ENCODE data around the gene GPD1L. TPM values are rescaled to one million over a fixed set of nuclear protein-coding genes. Genes with fewer than 3 reads are reported as not detected.

GPD1L gene
- total RNA-seq, 1 experiment from 2014 or later, result 9.3 TPM

GRCh38 chr3:32095431-32095830, 11.0 kb upstream of the GPD1L start:
- no peaks in the 10 kb centered on the region for H3K36me3 ChIP-seq (ENCODE audit: control insufficient read depth, insufficient read depth, low read length)
- H3K4me1 ChIP-seq, result no peaks in the 10 kb centered on the region
- H3K4me3 Mint-ChIP-seq (ENCODE audit: unreplicated experiment), result no peak overlapping the region
- H3K27ac Mint-ChIP-seq (ENCODE audit: unreplicated experiment), result no peak overlapping the region
- intact Hi-C loops (cut with micrococcal nuclease; ENCODE audit: unreplicated experiment), result no loop called here
- no peak for DNase-seq
- H3K4me1 Mint-ChIP-seq (ENCODE audit: low read depth, unreplicated experiment), result no peaks in the 10 kb centered on the region
- H3K9me3 Mint-ChIP-seq (ENCODE audit: unreplicated experiment), result peaks cover 10% of the 10 kb centered on the region
- no peaks in the 10 kb centered on the region for H3K27me3 ChIP-seq (replicated peaks; ENCODE audit: control insufficient read depth, insufficient read depth, low read length)
- no peak overlapping the region for H3K4me3 ChIP-seq (ENCODE audit: low read depth, low read length)
- no peaks in the 10 kb centered on the region for H3K27me3 Mint-ChIP-seq (ENCODE audit: insufficient read depth, unreplicated experiment)
- CTCF ChIA-PET, result no interaction called here
- POLR2A ChIA-PET, result no interaction called here
- no TSS peak for BruUV-seq (replicated peaks)
- no peaks in the 10 kb centered on the region for H3K9me3 ChIP-seq
- no peak for TF ChIP-seq CTCF (IDR thresholded peaks at IDR 0.05; ENCODE audit: insufficient read depth in 1 of 2, low read depth in 1 of 2, low read length in 1 of 2, severe bottlenecking in 1 of 2, unreplicated experiment in 1 of 2)
- H3K36me3 Mint-ChIP-seq (ENCODE audit: insufficient read depth, unreplicated experiment), result no peaks in the 10 kb centered on the region

DNA sequence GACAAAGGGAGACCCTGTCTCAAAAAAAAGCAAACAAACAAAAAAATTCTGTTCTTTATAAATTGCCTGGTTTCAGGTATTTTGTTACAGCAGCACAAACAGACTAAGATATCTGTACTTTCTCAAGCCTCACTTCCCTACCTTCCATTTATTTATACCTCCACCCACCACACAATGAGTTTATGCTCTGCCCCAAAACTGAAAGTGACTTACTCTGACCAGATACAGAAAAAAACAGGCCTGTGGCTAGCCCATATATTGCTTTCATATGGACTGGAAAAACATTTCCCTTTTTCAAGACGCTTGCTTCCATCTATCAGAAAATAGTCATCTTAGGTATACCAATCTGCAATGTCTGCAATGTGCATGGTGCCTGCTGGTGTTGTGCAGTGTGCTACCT, 8.7 kb upstream of the GPD1L start:
- peaks cover 24% of the 10 kb centered on the region for H3K9me3 Mint-ChIP-seq (ENCODE audit: unreplicated experiment)
- no peaks in the 10 kb centered on the region for H3K4me1 Mint-ChIP-seq (ENCODE audit: low read depth, unreplicated experiment)
- Histone ChIP-seq H3K9me3 (peaks cover 8% of the 10 kb centered on the region; the same call in 1 of the 2 replicates), H3K27me3 (replicated peaks; ENCODE audit: control insufficient read depth, insufficient read depth, low read length) (no peaks in the 10 kb centered on the region), H3K4me1 (no peaks in the 10 kb centered on the region), H3K36me3 (ENCODE audit: control insufficient read depth, insufficient read depth, low read length) (no peaks in the 10 kb centered on the region), H3K4me3 (ENCODE audit: low read depth, low read length) (no peak overlapping the region)
- ChIA-PET POLR2A (no interaction called here), CTCF (no interaction called here)
- H3K27ac Mint-ChIP-seq (ENCODE audit: unreplicated experiment), result no peak overlapping the region
- TF ChIP-seq CTCF (IDR thresholded peaks at IDR 0.05; ENCODE audit: insufficient read depth in 1 of 2, low read depth in 1 of 2, low read length in 1 of 2, severe bottlenecking in 1 of 2, unreplicated experiment in 1 of 2), result no peak
- DNase-seq, result no peak
- H3K27me3 Mint-ChIP-seq (ENCODE audit: insufficient read depth, unreplicated experiment), result no peaks in the 10 kb centered on the region
- H3K4me3 Mint-ChIP-seq (ENCODE audit: unreplicated experiment), result no peak overlapping the region
- BruUV-seq (replicated peaks), result no TSS peak
- no peaks in the 10 kb centered on the region for H3K36me3 Mint-ChIP-seq (ENCODE audit: insufficient read depth, unreplicated experiment)
- intact Hi-C loops (cut with micrococcal nuclease; ENCODE audit: unreplicated experiment), result no loop called here

DNA sequence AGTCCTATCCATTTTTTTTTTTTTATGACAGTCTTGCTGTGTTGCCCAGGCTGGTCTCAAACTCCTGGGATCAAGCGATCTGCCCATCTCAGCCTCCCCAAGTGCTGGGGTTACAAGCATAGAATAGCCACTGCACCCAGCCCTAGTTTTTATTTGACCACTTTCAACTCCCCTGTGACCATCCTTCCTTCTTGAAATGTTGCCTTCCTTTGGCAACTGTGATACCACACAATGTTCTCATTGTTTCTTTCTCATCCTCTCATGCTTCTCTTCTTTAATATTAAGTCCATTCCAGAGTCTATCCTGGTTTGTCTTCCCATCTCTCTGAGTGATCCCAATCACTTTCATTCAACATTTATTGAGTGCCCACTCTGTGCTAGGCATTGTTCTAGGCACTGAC, 7.9 kb upstream of the GPD1L start:
- Histone ChIP-seq H3K36me3 (ENCODE audit: control insufficient read depth, insufficient read depth, low read length) (no peaks in the 10 kb centered on the region), H3K9me3 (peaks cover 8% of the 10 kb centered on the region; the same call in 1 of the 2 replicates), H3K27me3 (replicated peaks; ENCODE audit: control insufficient read depth, insufficient read depth, low read length) (no peaks in the 10 kb centered on the region), H3K4me1 (no peaks in the 10 kb centered on the region), H3K4me3 (ENCODE audit: low read depth, low read length) (no peak overlapping the region)
- Mint-ChIP-seq H3K27me3 (ENCODE audit: insufficient read depth, unreplicated experiment) (no peaks in the 10 kb centered on the region), H3K4me1 (ENCODE audit: low read depth, unreplicated experiment) (no peaks in the 10 kb centered on the region), H3K27ac (ENCODE audit: unreplicated experiment) (no peak overlapping the region), H3K4me3 (ENCODE audit: unreplicated experiment) (no peak overlapping the region), H3K36me3 (ENCODE audit: insufficient read depth, unreplicated experiment) (no peaks in the 10 kb centered on the region), H3K9me3 (ENCODE audit: unreplicated experiment) (peaks cover 24% of the 10 kb centered on the region)
- no TSS peak for BruUV-seq (replicated peaks)
- ChIA-PET CTCF (no interaction called here), POLR2A (no interaction called here)
- intact Hi-C loops (cut with micrococcal nuclease; ENCODE audit: unreplicated experiment), result no loop called here
- no peak for TF ChIP-seq CTCF (IDR thresholded peaks at IDR 0.05; ENCODE audit: insufficient read depth in 1 of 2, low read depth in 1 of 2, low read length in 1 of 2, severe bottlenecking in 1 of 2, unreplicated experiment in 1 of 2)
- DNase-seq, result no peak

Measured in Caco-2 (cell line).